ENCODE measurements around the gene GIMAP1.

GRCh38 chr7:150719960-150720891, 3.8 kb downstream of the GIMAP1 start:
- no peak for TF ChIP-seq CTCF (IDR thresholded peaks at IDR 0.05; ENCODE audit: poor library complexity)
- TF ChIP-seq EZH2 (IDR thresholded peaks at IDR 0.05; ENCODE audit: borderline replicate concordance): no peak
